H9 (cell line): Measurements from ENCODE around the gene TTF2. TPM values are rescaled to one million over a fixed set of nuclear protein-coding genes. Genes with fewer than 3 reads are reported as not detected.

Experiments used
- DNase-seq: peaks from one replicate; pipeline ENCODE4 v3.0.0-alpha.2; 2017
- H2AFZ ChIP-seq: one replicate; pipeline ENCODE4 v1.6.1; 2013; ENCODE audit warnings: mild to moderate bottlenecking, low read length, control low read depth, moderate library complexity
- H2AK5ac ChIP-seq: 2 replicates; pipeline ENCODE4 v1.6.1; 2013; ENCODE audit warnings: low read length, control low read depth, mixed read lengths; ENCODE audit not compliant: insufficient read length
- H2BK120ac ChIP-seq: one replicate; pipeline ENCODE4 v1.6.1; 2013; ENCODE audit warnings: low read depth, mild to moderate bottlenecking, low read length, control low read depth, inconsistent platforms; ENCODE audit not compliant: poor library complexity, severe bottlenecking
- H2BK12ac ChIP-seq: 2 replicates; pipeline ENCODE4 v1.6.1; 2013; ENCODE audit warnings: low read length, control low read depth, mixed read lengths, low read depth; ENCODE audit not compliant: insufficient read length
- H2BK15ac ChIP-seq: 2 replicates; pipeline ENCODE4 v1.6.1; 2013; ENCODE audit warnings: low read depth, low read length, control low read depth
- H2BK20ac ChIP-seq: one replicate; pipeline ENCODE4 v1.6.1; 2013; ENCODE audit warnings: low read depth, mild to moderate bottlenecking, low read length, control low read depth, inconsistent platforms; ENCODE audit not compliant: poor library complexity, severe bottlenecking
- H2BK5ac ChIP-seq: 2 replicates; pipeline ENCODE4 v1.6.1; 2013; ENCODE audit warnings: low read length, control low read depth, mixed read lengths; ENCODE audit not compliant: insufficient read length
- H3K14ac ChIP-seq: 2 replicates; pipeline ENCODE4 v1.6.1; 2013; ENCODE audit warnings: low read length, control low read depth; ENCODE audit not compliant: insufficient read depth
- H3K18ac ChIP-seq: 2 replicates; pipeline ENCODE4 v1.6.1; 2013; ENCODE audit warnings: low read depth, mild to moderate bottlenecking, mixed read lengths, low read length, control low read depth; ENCODE audit not compliant: insufficient read length
- H3K23ac ChIP-seq: 2 replicates; pipeline ENCODE4 v1.6.1; 2013; ENCODE audit warnings: low read length, control low read depth, mixed read lengths, low read depth; ENCODE audit not compliant: insufficient read length
- H3K23me2 ChIP-seq: 2 replicates; pipeline ENCODE4 v1.6.1; 2013; ENCODE audit warnings: low read depth, mild to moderate bottlenecking, mixed read lengths, low read length, control low read depth; ENCODE audit not compliant: insufficient read length, poor library complexity, severe bottlenecking
- H3K27ac ChIP-seq: 2 replicates; pipeline ENCODE4 v1.5.1; 2013; ENCODE audit warnings: low read length, control low read depth, mixed read lengths, low read depth; ENCODE audit not compliant: insufficient read length
- H3K27me3 ChIP-seq: 2 replicates; pipeline ENCODE4 v1.6.1; 2013; ENCODE audit warnings: low read length, control low read depth, inconsistent platforms; ENCODE audit not compliant: insufficient read depth
- H3K4ac ChIP-seq: 2 replicates; pipeline ENCODE4 v1.6.1; 2013; ENCODE audit warnings: low read depth, mild to moderate bottlenecking, control low read depth, inconsistent platforms, low read length, moderate library complexity
- H3K4me1 ChIP-seq: 2 replicates; pipeline ENCODE4 v1.6.1; 2013; ENCODE audit warnings: low read length, control low read depth, inconsistent platforms; ENCODE audit not compliant: insufficient read depth
- H3K4me2 ChIP-seq: 2 replicates; pipeline ENCODE4 v1.6.1; 2013; ENCODE audit warnings: low read length, control low read depth, mixed read lengths; ENCODE audit not compliant: insufficient read length, insufficient read depth
- H3K56ac ChIP-seq: 2 replicates; pipeline ENCODE4 v1.6.1; 2013; ENCODE audit warnings: low read depth, mild to moderate bottlenecking, mixed read lengths, low read length, control low read depth; ENCODE audit not compliant: insufficient read length
- H3K79me1 ChIP-seq: 2 replicates; pipeline ENCODE4 v1.6.1; 2013; ENCODE audit warnings: low read depth, mild to moderate bottlenecking, moderate library complexity, low read length, control low read depth, inconsistent platforms; ENCODE audit not compliant: insufficient read depth, poor library complexity, severe bottlenecking
- H3K79me2 ChIP-seq: 2 replicates; pipeline ENCODE4 v1.6.1; 2013; ENCODE audit warnings: low read length, control low read depth, inconsistent platforms; ENCODE audit not compliant: insufficient read depth
- H3K9ac ChIP-seq: 2 replicates; pipeline ENCODE4 v1.6.1; 2013; ENCODE audit warnings: low read length, control low read depth, mixed read lengths; ENCODE audit not compliant: insufficient read length; ENCODE audit errors: extremely low read depth
- H3K9me3 ChIP-seq: one replicate; pipeline ENCODE4 v1.6.1; 2013; ENCODE audit warnings: low read depth, low read length, inconsistent platforms; ENCODE audit not compliant: control insufficient read depth
- H3T11ph ChIP-seq: one replicate; pipeline ENCODE4 v1.6.1; 2013; ENCODE audit warnings: mild to moderate bottlenecking, low read length, control low read depth, inconsistent platforms
- H4K20me1 ChIP-seq: one replicate; pipeline ENCODE4 v1.6.1; 2013; ENCODE audit not compliant: control insufficient read depth, insufficient read length, insufficient read depth
- H4K5ac ChIP-seq: 2 replicates; pipeline ENCODE4 v1.6.1; 2013; ENCODE audit warnings: low read depth, mild to moderate bottlenecking, mixed read lengths, low read length, control low read depth; ENCODE audit not compliant: insufficient read length
- H4K8ac ChIP-seq: replicated peaks from 2 replicates; pipeline ENCODE4 v1.6.1; 2013; ENCODE audit warnings: low read length, control low read depth, mixed read lengths, low read depth; ENCODE audit not compliant: insufficient read length
- H4K91ac ChIP-seq: 2 replicates; pipeline ENCODE4 v1.6.1; 2013; ENCODE audit warnings: low read depth, mild to moderate bottlenecking, moderate library complexity, mixed read lengths, low read length, control low read depth; ENCODE audit not compliant: insufficient read length
- H3K27ac Mint-ChIP-seq, 3 experiments: 2 replicates in 2 of 3; 3 replicates in 1 of 3; pipeline ENCODE4 v1.8.0; 2020 to 2021; ENCODE audit warnings: mixed read lengths in 3 of 3, mild to moderate bottlenecking in 1 of 3, moderate library complexity in 1 of 3
- H3K27me3 Mint-ChIP-seq: 2 replicates; pipeline ENCODE4 v1.8.0; 2021; ENCODE audit warnings: low read depth, mild to moderate bottlenecking, moderate library complexity, mixed read lengths
- H3K36me3 Mint-ChIP-seq, 3 experiments: 2 replicates in 2 of 3; 3 replicates in 1 of 3; pipeline ENCODE4 v1.8.0; 2020 to 2021; ENCODE audit warnings: low read depth in 3 of 3, mixed read lengths in 3 of 3; ENCODE audit not compliant: insufficient read depth in 1 of 3
- H3K4me1 Mint-ChIP-seq, 2 experiments: 2 replicates each; pipeline ENCODE4 v1.8.0; 2020; ENCODE audit warnings: mixed read lengths in 2 of 2
- H3K4me3 Mint-ChIP-seq, 2 experiments: 2 replicates in 1 of 2; 3 replicates in 1 of 2; pipeline ENCODE4 v1.8.0; 2020 to 2021; ENCODE audit warnings: mild to moderate bottlenecking in 2 of 2, mixed read lengths in 2 of 2, moderate library complexity in 1 of 2
- H3K9me3 Mint-ChIP-seq, 2 experiments: 2 replicates in 1 of 2; 3 replicates in 1 of 2; pipeline ENCODE4 v1.8.0; 2020; ENCODE audit warnings: mild to moderate bottlenecking in 2 of 2, mixed read lengths in 2 of 2, moderate library complexity in 1 of 2
- CTCF ChIP-seq: fragments of 200-600 bp; sonication (generic); conservative IDR thresholded peaks from 3 replicates; pipeline ENCODE4 v1.8.0; 2021; ENCODE audit warnings: antibody characterized with exemption, mild to moderate bottlenecking
- WGBS: extraction: QIAGEN DNeasy Blood & Tissue Kit; methylation state at CpG from one replicate; pipeline ENCODE4 v1.1.7; 2013; ENCODE audit warnings: missing lambda C conversion rate, low lambda C conversion rate, mixed read lengths; ENCODE audit not compliant: insufficient read length; ENCODE audit errors: extremely low coverage; 5-methylcytosine and 5-hydroxymethylcytosine counted together
- total RNA-seq: library from RNA; stranded (reverse); gene quantifications from 2 replicates; pipeline ENCODE4 v1.2.1, GENCODE V29; 2021

Gene TTF2
- total RNA-seq, 1 experiment from 2014 or later = 86.4 TPM

GRCh38 chr1:117044217-117044616 is 15.9 kb upstream of the TTF2 start:
- Histone ChIP-seq H3K18ac (no peak overlapping the region), H2AFZ (no peak overlapping the region), H3K27ac (no peak overlapping the region), H2BK120ac (no peak overlapping the region), H3K4me2 (no peak overlapping the region), H3K79me2 (no peaks in the 10 kb centered on the region), H3K27me3 (no peaks in the 10 kb centered on the region), H3K14ac (no peak overlapping the region), H3K4me1 (no peaks in the 10 kb centered on the region), H3K4ac (no peak overlapping the region), H2BK5ac (no peak overlapping the region), H3K23ac (no peak overlapping the region), H3K56ac (no peak overlapping the region), H4K5ac (no peak overlapping the region), H2AK5ac (no peak overlapping the region), H3K9ac (no peak overlapping the region), H3K79me1 (no peaks in the 10 kb centered on the region), H2BK12ac (no peak overlapping the region), H2BK20ac (no peak overlapping the region), H4K91ac (no peak overlapping the region), H2BK15ac (no peak overlapping the region), H3K9me3 (no peaks in the 10 kb centered on the region), H3K23me2 (no peaks in the 10 kb centered on the region), H4K8ac (no peak overlapping the region), H3T11ph (no peak overlapping the region), H4K20me1 (no peaks in the 10 kb centered on the region)
- no peak for DNase-seq
- TF ChIP-seq CTCF = no peak
- no peaks in the 10 kb centered on the region for H3K4me1 Mint-ChIP-seq
- H3K27me3 Mint-ChIP-seq = no peaks in the 10 kb centered on the region
- no peaks in the 10 kb centered on the region for H3K9me3 Mint-ChIP-seq
- no peaks in the 10 kb centered on the region for H3K36me3 Mint-ChIP-seq
- no peak overlapping the region for H3K4me3 Mint-ChIP-seq
- WGBS = no CpG with 5 or more reads among the region's 1 CpG
- H3K27ac Mint-ChIP-seq = no peak overlapping the region
